Psoas muscle (tissue), 8 donors: Measurements from ENCODE around the gene TRNT1. TPM values are rescaled to one million over a fixed set of nuclear protein-coding genes. Genes with fewer than 3 reads are reported as not detected.

Source experiments
- ATAC-seq, 4 donors: fragments of 200-7000 bp; cut with Tn5 transposase; one replicate each; pipeline ENCODE4 v1.9.1; 2020; ENCODE audit warnings: moderate library complexity in 3 of 4, mild to moderate bottlenecking in 2 of 4
- DNase-seq, 2 donors: peaks; one replicate each; pipeline ENCODE4 v3.0.0-alpha.2; 2020
- H3K27ac ChIP-seq: fragments of 200-600 bp; one replicate; pipeline ENCODE4 v1.8.0; 2022
- H3K27me3 ChIP-seq, 3 donors: fragments of 200-600 bp in 1 of 3; one replicate each; pipeline versions ENCODE4 v1.6.1 to v1.8.0; 2013 to 2022; ENCODE audit warnings: low read length in 2 of 3, mild to moderate bottlenecking in 2 of 3, moderate library complexity in 1 of 3; ENCODE audit not compliant: insufficient read depth in 3 of 3
- H3K36me3 ChIP-seq, 2 donors: fragments of 200-600 bp in 1 of 2; one replicate each; pipeline versions ENCODE4 v1.6.1 to v1.8.0; 2013 to 2022; ENCODE audit warnings: low read depth in 1 of 2, mild to moderate bottlenecking in 1 of 2, moderate library complexity in 1 of 2; ENCODE audit not compliant: insufficient read depth in 1 of 2
- H3K4me1 ChIP-seq: fragments of 200-600 bp; one replicate; pipeline ENCODE4 v1.8.0; 2022
- H3K4me3 ChIP-seq: fragments of 200-600 bp; one replicate; pipeline ENCODE4 v1.8.0; 2022; ENCODE audit warnings: mild to moderate bottlenecking
- H3K9me3 ChIP-seq: fragments of 200-600 bp; one replicate; pipeline ENCODE4 v1.8.0; 2022
- CTCF ChIP-seq: fragments of 200-600 bp; IDR thresholded peaks from one replicate; pipeline ENCODE4 v1.8.0; 2022; ENCODE audit warnings: antibody characterized with exemption
- WGBS, 3 donors: extraction: QIAGEN DNeasy Blood & Tissue Kit; methylation state at CpG; one replicate each; pipeline versions ENCODE4 v1.1.6 to v1.1.7; 2013; 5-methylcytosine and 5-hydroxymethylcytosine counted together
- intact Hi-C, 2 donors: fragments of 100-400 bp; cut with DNase I; formaldehyde crosslinking; loops; one replicate each; pipeline versions ENCODE4 v1.11.0 to v1.14.2; 2022
- polyA plus RNA-seq, 3 donors: library from polyadenylated mRNA; stranded (reverse); fragments of 200-250 nt; gene quantifications; one replicate each; pipeline ENCODE4 v1.2.3, GENCODE V29; 2013
- total RNA-seq, 4 donors: library from RNA; stranded (reverse); fragmentation: NEBNext Ultra II Directional in 2 of 4; extraction: Animal tissue kit (Norgen Biotek cat#: 25700) in 2 of 4; gene quantifications; one replicate each; pipeline versions ENCODE4 v1.2.1 to v1.2.4, GENCODE V29; 2021 to 2023
- donor health status: healthy with polysubstance abuse.
- donor health status: DM: no; HTN: no; CAD: no; lungs with moderate emphysema.
- donor health status: Bipolar disorder and iron deficiency.
- donor health status: healthy.
- donor health status: DM: yes; HTN: yes; CAD: no.
- donor health status: DM: no; HTN: no; CAD: no.
- donor health status: DM: no; HTN: no; CAD: no.
- donor health status: DM: yes; HTN: yes; CAD: no.

The TRNT1 gene
- total and polyA plus RNA-seq, 7 donors: 12.2 to 31.3 (median 15.5) TPM

- Histone ChIP-seq H3K36me3 (peaks cover 7 to 77% of the 10 kb centered on the region in 2 donors), H3K9me3 (no peaks in the 10 kb centered on the region), H3K4me1 (peaks cover 5% of the 10 kb centered on the region), H3K27ac (peak overlapping the region; percentile 39), H3K27me3 (no peaks in the 10 kb centered on the region), H3K4me3 (peak overlapping the region; percentile 31)
- no peak for TF ChIP-seq CTCF
- 48 to 64% (median 60%) methylated on average over 1 of the region's 1 CpG for WGBS, 3 donors
- intact Hi-C loops: loop anchor here in 1 of 2 donors (5.0 kb wide), 1 partner anchor 35 kb away; no protein-coding TSS in a partner anchor
- DNase-seq: no peak
- ATAC-seq: no peak
Observed at GRCh38 chr3:3172627-3173026, 45.9 kb downstream of the TRNT1 start.

- Histone ChIP-seq H3K27me3 (no peaks in the 10 kb centered on the region), H3K4me1 (peaks cover 16% of the 10 kb centered on the region), H3K9me3 (no peaks in the 10 kb centered on the region), H3K36me3 (peaks cover 3 to 25% of the 10 kb centered on the region in 2 donors), H3K4me3 (peak overlapping the region; percentile 92), H3K27ac (no peak overlapping the region)
- ATAC-seq (peak in 1 of 4 donors; percentile 45), DNase-seq (no peak)
- TF ChIP-seq CTCF: no peak
- WGBS, 3 donors: 48 to 56% (median 52%) methylated on average over 10 of the region's 10 CpGs
- intact Hi-C loops: loop anchor here (5.0 kb wide), 1 partner anchor 51 kb away; the partner anchor contains the start of gene TRNT1 (in 2 of the 2)
Observed at GRCh38 chr3:3177861-3178497, 51.2 kb downstream of the TRNT1 start.

GRCh38 chr3:3178498-3179328 is 52.0 kb downstream of the TRNT1 start:
- Histone ChIP-seq H3K36me3 (peaks cover 3 to 18% of the 10 kb centered on the region in 2 donors), H3K9me3 (no peaks in the 10 kb centered on the region), H3K27me3 (no peaks in the 10 kb centered on the region), H3K4me3 (peak overlapping the region; percentile 92), H3K4me1 (peaks cover 16% of the 10 kb centered on the region), H3K27ac (peak overlapping the region; percentile 84)
- DNase-seq (no peak), ATAC-seq (peak in 1 of 4 donors; percentile 3)
- 20 to 24% (median 23%) methylated on average over 16 of the region's 16 CpGs for WGBS, 3 donors
- intact Hi-C loops: loop anchor here (5.0 kb wide), 1 partner anchor 51 kb away; the partner anchor contains the start of gene TRNT1 (in 2 of the 2)
- no peak for TF ChIP-seq CTCF

- H3K27me3 ChIP-seq: no peaks in the 10 kb centered on the region
- DNase-seq (peak; percentile 89 to 92), ATAC-seq (peak; percentile 97 to 99 (median 99))
- H3K36me3 ChIP-seq: peaks cover 0 to 10% of the 10 kb centered on the region in 2 donors
- peak; percentile 99 for TF ChIP-seq CTCF
- peak within 1 kb of the TSS; percentile 84 for H3K27ac ChIP-seq
- peak within 1 kb of the TSS; percentile 92 for H3K4me3 ChIP-seq
- H3K9me3 ChIP-seq: no peaks in the 10 kb centered on the region
- peaks cover 16% of the 10 kb centered on the region for H3K4me1 ChIP-seq
- intact Hi-C loops: loop anchor here (5.0 kb wide), 1 partner anchor 52 kb away; the partner anchor contains the start of gene TRNT1 (in 2 of the 2)
- 1 to 2% (median 1%) methylated on average over 41 to 56 of the region's 56 CpGs for WGBS, 3 donors
Observed at GRCh38 chr3:3179407-3180094, 52.8 kb downstream of the TRNT1 start, which contains the start of gene CRBN. CRBN (minus strand) TSS chr3:3179691; CDS start chr3:3179687, 4 bp downstream.
